ENCODE measurements around the gene ARHGAP26. TPM values are rescaled to one million over a fixed set of nuclear protein-coding genes. Genes with fewer than 3 reads are reported as not detected.

ARHGAP26 gene
- total and polyA plus RNA-seq, 2 donors (not counting 3 experiments of a cell fraction or from before 2014, with no cell fraction given) = 3.1 to 16.2 TPM

DNA sequence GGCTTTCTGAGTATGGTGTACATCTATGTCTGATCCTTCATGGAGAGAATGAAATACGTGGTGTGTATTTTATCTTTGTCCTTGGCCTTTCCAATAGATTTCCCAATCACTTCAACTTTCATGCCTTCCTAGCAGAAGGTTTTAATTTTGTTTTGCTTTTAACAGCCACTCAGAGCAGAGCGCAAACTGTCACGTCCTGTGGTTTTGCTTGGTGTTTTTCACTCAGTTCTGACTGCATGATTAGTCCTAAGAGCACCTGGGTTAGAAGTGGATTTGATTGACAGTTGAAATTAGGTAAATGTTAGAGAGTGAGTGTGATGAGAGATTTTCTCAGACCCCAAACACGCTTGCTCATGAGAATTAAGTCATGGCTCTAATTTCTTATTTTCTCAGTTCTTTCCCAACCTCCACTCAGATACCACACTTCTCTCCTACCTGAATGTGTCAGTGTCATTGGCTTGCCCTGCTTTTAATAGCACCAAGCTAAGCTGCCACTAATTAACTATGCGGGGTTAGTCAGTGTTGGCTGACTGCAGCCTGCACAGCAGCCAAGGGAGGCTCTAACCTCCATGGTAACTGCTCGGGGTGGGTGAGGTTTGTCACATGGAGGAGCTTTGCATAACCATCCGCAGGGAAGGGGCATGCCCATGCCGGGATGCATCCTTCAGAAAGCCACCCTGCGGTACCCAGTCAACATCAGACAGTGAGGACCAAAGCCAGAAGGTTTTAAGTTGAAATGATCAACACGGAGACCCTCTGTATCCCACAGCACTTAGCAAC, 459.9 kb downstream of the ARHGAP26 start:
- ChIA-PET CTCF (interaction anchor here (3.2 kb wide), 1 partner anchor 10 kb away, joined by 13 read pairs; no protein-coding TSS in a partner anchor), POLR2A (no interaction called here)
- Histone ChIP-seq H3K9ac (replicated peaks; ENCODE audit: extremely low read depth, insufficient read depth, low read length) (no peak overlapping the region), H3K36me3 (ENCODE audit: control insufficient read depth in 2 of 2, extremely low read depth in 1 of 2, insufficient read depth in 2 of 2, low read length in 2 of 2) (no peaks in the 10 kb centered on the region), H3K79me2 (ENCODE audit: control insufficient read depth, insufficient read depth, low read length) (no peaks in the 10 kb centered on the region), H4K20me1 (replicated peaks; ENCODE audit: control insufficient read depth, extremely low read depth, insufficient read depth, low read length) (no peaks in the 10 kb centered on the region), H3K9me3 (replicated peaks; ENCODE audit: control insufficient read depth, insufficient read depth, low read length) (no peaks in the 10 kb centered on the region), H3K27me3 (ENCODE audit: control insufficient read depth in 2 of 2, insufficient read depth in 2 of 2, low read length in 2 of 2) (no peaks in the 10 kb centered on the region), H3K4me2 (ENCODE audit: insufficient read depth, low read length) (no peak overlapping the region), H2AFZ (ENCODE audit: low read depth, low read length) (no peak overlapping the region), H3K9me1 (replicated peaks; ENCODE audit: control insufficient read depth, extremely low read depth, insufficient read depth, low read length) (no peaks in the 10 kb centered on the region), H3K4me1 (ENCODE audit: control insufficient read depth, extremely low read depth, insufficient read depth, low read length) (no peaks in the 10 kb centered on the region), H3K27ac (ENCODE audit: insufficient read depth, low read depth, low read length) (no peak overlapping the region), H3K4me3 (replicated peaks in 1 of 3; ENCODE audit: insufficient read depth in 1 of 3, low read depth in 1 of 3, low read length in 3 of 3) (no peak overlapping the region)
- dilution Hi-C loops (cut with MboI; ENCODE audit: extremely low pct_ligation_motif_present, low sequenced_read_pairs) = no loop called here
- no TSS peak for BruUV-seq (replicated peaks)
- DNase-seq (ENCODE audit: low read depth, low spot score) (no peak), FAIRE-seq (no peak)
- no peak for TF ChIP-seq MYC (IDR thresholded peaks at IDR 0.05; ENCODE audit: low read depth, low read length)
- TF ChIP-seq JUN (IDR thresholded peaks at IDR 0.05; ENCODE audit: borderline replicate concordance, insufficient read depth, insufficient read length, low read depth) = no peak
- TF ChIP-seq GATA2 (IDR thresholded peaks at IDR 0.05; ENCODE audit: insufficient read depth, insufficient read length, low read depth, low read length) = no peak
- no peak for TF ChIP-seq POLR2A (IDR thresholded peaks at IDR 0.05; ENCODE audit: low read depth, low read length)
- no peak for TF ChIP-seq FOS (IDR thresholded peaks at IDR 0.05; ENCODE audit: borderline replicate concordance, insufficient read depth, low read length)
- TF ChIP-seq POLR2AphosphoS5 (IDR thresholded peaks at IDR 0.05; ENCODE audit: insufficient read depth, low read depth, low read length) = no peak
- TF ChIP-seq, protein P1, sequence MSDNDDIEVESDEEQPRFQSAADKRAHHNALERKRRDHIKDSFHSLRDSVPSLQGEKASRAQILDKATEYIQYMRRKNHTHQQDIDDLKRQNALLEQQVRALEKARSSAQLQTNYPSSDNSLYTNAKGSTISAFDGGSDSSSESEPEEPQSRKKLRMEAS (IDR thresholded peaks at IDR 0.05; ENCODE audit: insufficient read depth, insufficient read length) = no peak
- TF ChIP-seq EZH2 (IDR thresholded peaks at IDR 0.05; ENCODE audit: borderline replicate concordance, low read depth, low read length, severe bottlenecking) = no peak
- TF ChIP-seq, protein P2, sequence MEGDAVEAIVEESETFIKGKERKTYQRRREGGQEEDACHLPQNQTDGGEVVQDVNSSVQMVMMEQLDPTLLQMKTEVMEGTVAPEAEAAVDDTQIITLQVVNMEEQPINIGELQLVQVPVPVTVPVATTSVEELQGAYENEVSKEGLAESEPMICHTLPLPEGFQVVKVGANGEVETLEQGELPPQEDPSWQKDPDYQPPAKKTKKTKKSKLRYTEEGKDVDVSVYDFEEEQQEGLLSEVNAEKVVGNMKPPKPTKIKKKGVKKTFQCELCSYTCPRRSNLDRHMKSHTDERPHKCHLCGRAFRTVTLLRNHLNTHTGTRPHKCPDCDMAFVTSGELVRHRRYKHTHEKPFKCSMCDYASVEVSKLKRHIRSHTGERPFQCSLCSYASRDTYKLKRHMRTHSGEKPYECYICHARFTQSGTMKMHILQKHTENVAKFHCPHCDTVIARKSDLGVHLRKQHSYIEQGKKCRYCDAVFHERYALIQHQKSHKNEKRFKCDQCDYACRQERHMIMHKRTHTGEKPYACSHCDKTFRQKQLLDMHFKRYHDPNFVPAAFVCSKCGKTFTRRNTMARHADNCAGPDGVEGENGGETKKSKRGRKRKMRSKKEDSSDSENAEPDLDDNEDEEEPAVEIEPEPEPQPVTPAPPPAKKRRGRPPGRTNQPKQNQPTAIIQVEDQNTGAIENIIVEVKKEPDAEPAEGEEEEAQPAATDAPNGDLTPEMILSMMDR (IDR thresholded peaks at IDR 0.05; ENCODE audit: extremely low read depth in 1 of 2, insufficient read depth in 1 of 2, low read depth in 1 of 2, low read length in 2 of 2) = no peak
- intact Hi-C loops (cut with micrococcal nuclease) = no loop called here
